EH (cell line): ENCODE results near the gene ZFP57.
A peak's percentile ranks its signal among the peaks of the same experiment; 100 is the strongest.
"Not testable (repeated sequence)": the region's sequence is repeated elsewhere in the genome, so short reads cannot be mapped to it uniquely, and the experiment has no call there.

Experiments used
- DNase-seq: peaks from one replicate; pipeline ENCODE4 v3.0.0-alpha.2; 2015; ENCODE audit warnings: low read depth

Gene ZFP57

DNA sequence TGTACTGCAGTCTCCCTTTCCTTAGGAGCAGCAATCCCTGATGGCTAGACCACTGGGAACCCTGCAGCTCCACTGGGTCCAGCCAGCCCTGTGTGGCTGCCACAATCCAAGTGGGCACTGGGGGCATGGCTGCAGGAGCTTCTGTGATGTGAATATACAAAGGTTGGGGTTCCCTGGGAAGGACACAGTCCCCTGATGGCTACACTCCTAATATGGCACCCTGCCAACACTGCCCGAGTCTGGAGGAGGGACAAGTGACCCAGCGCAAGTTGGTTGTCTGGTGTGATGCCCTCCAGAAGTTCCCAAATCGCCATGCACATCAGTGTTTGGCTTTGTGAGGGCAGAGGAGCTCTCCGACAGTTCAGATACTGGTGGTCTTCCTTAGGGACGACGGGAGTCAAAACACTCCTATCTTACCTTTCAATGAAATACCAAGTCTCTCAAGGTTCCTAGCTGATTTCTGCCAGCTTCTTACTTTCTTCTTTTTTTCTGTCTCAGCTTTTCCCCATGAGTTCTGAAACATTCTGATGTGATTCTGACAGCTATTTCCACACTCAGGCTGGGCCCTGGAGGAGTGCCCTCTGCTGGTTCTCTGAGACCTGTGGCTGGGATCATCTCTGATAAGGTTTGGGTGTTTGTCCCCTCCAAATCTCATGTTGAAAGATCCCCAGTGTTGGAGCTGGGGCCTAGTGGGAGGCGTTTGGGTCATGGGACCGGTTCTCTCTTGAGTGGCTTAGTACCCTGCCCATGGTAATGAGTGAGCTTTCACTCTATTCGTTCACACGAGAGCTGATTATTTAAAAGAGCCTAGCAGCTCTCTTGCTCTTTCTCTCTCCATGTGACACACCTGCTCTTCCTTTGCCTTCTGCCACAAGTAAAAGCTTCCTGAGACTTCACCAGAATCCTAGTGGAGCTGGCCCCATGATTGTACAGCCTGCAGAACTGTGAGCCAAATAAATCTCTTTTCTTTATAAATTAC, 15.5 kb upstream of the ZFP57 start:
- peak; percentile 28 for DNase-seq

DNA sequence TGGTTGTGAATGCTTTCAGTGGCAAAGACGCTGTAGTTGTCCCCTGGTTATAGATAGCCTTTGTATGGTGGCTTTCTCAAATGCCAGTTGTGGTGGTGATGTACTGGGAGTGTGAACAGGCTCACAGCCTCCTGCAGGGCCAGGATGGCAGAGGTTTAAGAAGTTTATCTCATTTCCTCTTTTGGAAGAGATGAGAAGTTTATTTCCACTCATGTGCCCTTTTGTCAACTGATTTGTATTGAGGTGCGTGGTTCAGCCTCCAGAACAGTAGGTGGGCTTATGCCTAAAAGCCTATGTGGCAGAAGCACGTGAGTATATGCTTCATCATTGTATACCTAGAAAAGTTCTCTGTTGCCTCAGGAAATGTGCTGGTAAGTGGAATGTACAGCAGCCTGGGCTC, 13.7 kb upstream of the ZFP57 start:
- DNase-seq: no peak

- DNase-seq: peak; percentile 16
Measured at GRCh38 chr6:29685718-29686326, 4.9 kb upstream of the ZFP57 start.

- no peak for DNase-seq
Measured at GRCh38 chr6:29681811-29682210, 859 bp upstream of the ZFP57 start.

GRCh38 chr6:29680416-29680815, 536 bp downstream of the ZFP57 start:
- no peak for DNase-seq

DNA sequence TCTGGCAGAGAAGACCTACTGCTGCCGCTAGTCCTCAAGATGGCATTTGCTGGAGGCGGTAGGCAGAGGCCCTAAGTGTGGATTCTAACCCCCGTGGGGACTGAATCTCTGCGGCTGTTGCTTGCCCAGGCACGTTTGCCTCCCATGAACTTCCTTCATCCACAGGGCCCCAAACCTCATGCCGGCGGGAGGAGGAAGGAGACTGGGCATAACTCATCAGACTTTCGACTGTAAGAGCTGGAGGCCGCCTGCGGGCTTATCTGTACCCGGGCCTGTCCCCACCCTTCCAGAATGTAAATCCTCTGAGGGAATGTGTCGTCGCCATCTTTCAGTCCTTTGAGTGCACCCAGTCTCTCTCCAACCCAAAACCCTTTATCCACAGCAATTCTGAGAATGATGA, 990 bp downstream of the ZFP57 start:
- no peak for DNase-seq

GRCh38 chr6:29678114-29678513, 2.8 kb downstream of the ZFP57 start:
- no peak for DNase-seq

- peak; percentile 57 for DNase-seq
Measured at GRCh38 chr6:29676981-29677601, 3.9 kb downstream of the ZFP57 start.

DNA sequence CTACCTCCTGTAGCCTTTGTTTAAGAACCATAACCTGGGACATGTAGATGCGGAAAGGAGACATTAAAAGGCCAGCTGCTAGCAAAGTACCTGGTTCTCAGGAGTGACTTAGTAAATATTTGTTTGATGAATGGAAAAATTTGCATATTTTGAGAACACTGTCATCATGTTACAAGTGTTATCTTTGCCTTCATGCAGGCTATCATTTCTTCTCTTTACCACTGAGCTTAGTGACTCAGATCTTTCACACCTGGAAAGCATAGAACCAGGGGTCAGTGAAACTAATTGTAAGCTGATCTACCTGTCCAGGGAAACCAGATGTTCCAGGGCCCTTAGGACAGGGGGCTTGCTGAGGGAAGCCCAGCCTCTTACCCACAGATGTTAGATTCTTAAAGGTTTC, 5.4 kb downstream of the ZFP57 start:
- DNase-seq: no peak

- DNase-seq: no peak
Measured at GRCh38 chr6:29674008-29674407, 6.9 kb downstream of the ZFP57 start.

- DNase-seq: no peak
Measured at GRCh38 chr6:29673161-29673560, 7.8 kb downstream of the ZFP57 start.

GRCh38 chr6:29672116-29672515, 8.8 kb downstream of the ZFP57 start:
- not testable (repeated sequence) for DNase-seq

DNA sequence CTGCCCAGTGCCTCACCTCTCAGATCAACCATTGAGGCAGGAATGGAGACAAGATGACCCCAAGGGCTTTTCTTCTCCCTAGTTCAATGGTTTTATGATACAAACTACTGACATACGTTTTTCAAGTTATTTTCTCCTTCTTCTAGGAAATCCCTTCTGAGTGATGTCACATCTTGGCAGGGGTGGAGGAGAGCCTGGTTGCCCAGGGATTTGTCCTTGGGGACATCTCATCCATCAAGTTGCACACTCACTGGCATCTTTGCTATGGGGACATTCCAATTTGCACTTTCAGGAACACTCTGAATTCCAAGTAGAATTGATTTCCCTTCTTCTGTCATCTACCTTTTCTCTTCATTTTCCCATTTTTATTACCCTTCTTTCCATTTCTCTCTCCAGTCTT, 9.9 kb downstream of the ZFP57 start:
- no peak for DNase-seq

- peak; percentile 24 for DNase-seq
Measured at GRCh38 chr6:29667158-29667557, 13.8 kb downstream of the ZFP57 start.

DNA sequence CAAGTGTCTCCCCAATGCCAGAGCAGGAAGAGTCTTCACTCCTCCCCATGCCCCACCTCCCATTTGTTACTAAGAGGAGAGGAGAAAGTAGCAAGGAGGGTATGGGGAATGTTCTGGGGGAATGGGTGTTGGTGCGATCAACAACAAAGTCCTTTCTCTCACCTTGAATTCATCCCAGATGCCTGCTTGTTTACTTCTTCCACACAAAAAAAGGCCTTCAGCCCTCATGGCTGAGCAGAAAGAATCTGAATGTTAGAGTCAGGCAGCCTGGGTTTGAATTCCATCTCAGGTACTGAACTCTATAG, 14.2 kb downstream of the ZFP57 start:
- DNase-seq: no peak

GRCh38 chr6:29665942-29666825, 14.8 kb downstream of the ZFP57 start:
- no peak for DNase-seq

DNA sequence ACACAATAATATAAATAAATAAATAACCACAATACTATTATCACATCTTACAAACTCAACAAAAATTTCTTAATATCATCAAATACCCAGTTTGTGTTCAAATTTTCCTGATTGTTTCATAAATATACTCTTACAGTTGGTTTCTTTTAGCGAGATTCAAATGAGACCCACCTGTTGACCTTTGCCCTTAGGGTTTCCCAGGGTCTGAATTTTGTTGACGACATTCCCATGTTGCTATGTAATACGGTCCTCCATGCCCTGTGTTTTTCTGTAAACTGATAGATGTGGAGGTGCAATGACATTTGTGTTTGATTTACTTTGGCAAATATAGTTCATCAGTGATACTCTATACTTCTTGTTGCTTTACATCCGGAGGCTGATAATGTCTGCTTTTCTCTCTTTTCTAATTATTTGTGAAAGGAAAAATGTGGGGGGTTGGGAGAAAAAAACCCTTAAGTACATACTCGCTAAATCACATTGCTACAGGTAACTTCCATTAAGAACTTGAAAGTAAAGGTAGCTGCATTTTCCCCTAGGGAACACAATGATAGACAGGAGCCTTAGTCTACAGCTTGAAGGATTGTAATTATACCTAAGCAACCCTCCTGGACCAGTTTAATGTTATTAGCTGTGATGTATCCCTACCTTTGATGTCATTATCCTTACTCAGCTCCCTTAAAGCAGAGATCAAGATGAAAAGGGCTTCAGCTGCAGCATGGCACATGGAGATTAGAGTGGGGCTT, 17.5 kb downstream of the ZFP57 start:
- DNase-seq: no peak

DNA sequence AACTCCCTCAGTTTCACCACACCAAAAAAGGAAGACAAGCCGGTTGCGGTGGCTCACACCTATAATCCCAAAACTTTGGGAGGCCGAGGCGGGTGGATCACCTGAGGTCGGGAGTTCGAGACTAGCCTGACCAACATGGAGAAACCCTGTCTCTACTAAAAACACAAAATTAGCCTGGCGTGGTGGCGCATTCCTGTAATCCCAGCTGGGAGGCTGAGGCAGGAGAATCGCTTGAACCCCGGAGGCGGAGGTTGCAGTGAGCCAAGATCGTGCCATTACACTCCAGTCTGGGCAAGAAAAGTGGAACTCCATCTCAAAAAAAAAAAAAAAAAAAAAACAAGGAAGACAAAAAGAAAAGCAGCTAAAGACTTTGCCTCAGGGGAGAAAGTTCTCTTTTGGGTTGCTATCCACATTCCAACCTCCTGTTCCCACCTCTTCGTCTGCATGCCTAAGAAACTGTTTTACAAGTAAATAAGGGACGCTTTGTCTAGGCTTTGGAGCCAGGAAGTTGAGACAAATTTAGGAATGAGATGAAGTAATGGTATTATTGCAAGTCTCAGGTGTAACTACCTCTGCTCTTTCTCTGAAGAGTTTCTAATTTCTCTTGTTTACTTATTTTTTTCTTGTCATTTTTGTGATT, 19.3 kb downstream of the ZFP57 start:
- peak; percentile 63 for DNase-seq

DNA sequence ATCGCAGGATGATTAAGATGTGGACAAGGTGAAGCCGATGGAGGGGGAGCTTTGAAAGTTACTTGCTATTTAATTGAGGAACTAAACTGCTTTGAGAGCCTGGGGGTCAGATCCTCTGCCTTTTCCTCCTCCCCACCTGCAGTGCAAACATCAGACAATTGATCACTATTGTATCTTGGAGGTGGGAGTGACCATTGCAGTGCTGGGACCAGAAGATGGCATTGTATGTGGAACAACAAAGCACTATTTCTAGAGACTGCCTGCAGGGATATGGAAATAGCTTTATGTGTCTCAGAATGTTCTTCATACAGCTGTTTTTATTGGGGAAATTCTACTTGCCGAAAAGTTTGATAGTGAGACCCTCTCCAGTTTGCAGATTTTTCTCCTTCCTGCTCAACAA, 19.9 kb downstream of the ZFP57 start:
- no peak for DNase-seq

DNA sequence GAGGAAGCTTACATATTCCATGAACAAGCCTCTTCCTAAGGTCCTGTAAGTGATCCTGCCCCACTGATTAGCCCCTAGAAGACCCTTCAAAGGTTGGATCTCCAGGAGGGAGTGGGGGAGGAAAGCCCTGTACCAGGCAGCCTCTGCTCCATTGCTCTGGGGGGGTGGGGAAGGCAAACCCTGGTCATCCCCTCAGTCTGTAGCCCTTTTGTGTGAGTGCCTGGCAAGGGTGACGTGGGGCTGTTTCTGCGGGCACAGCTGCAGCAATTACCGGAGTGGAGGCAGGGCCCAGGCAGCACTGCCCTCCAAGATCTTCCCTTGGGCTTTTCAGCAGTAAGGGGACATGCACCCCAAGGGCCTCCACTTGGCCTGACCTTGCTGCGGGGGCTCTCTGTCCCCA, 24.2 kb downstream of the ZFP57 start, which contains the start of gene MOG:
MOG (plus strand) TSS at position 295 of the 400 bp plus-strand sequence. CDS start 118 bp downstream, outside the sequence.
- DNase-seq: no peak

DNA sequence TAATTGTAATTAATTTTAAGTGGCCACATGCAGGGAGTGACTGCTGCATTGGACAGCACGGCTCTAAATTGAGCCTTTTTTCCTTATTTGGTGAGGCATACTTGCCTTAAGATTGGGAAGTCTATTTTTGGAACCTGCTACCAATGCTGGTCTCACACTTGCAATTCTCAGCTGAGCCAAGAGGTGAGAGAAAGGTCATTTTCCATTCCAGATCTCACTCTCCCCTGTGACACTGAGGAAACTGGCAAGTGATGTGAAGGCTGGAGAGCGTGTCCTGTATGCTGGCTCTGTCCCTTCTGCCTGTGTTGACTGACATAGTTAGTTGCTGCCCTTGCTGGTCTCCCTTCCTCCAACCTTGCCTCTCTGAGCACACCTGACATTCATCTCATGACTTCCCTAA, 24.8 kb downstream of the ZFP57 start:
- DNase-seq: peak; percentile 63
